Mucosa of rectum (tissue), 2 donors: ENCODE data around the gene AFF3.

Experiments used
- H3K27ac ChIP-seq, 2 donors: one replicate each; pipeline ENCODE4 v1.7.0; 2013; ENCODE audit warnings: inconsistent platforms in 2 of 2, low read depth in 2 of 2, low read length in 2 of 2
- H3K27me3 ChIP-seq, 2 donors: one replicate each; pipeline ENCODE4 v1.7.0; 2013; ENCODE audit warnings: low read length in 2 of 2; ENCODE audit not compliant: control insufficient read depth in 2 of 2, insufficient read depth in 2 of 2
- H3K36me3 ChIP-seq, 2 donors: one replicate each; pipeline ENCODE4 v1.7.0; 2013; ENCODE audit warnings: low read length in 2 of 2; ENCODE audit not compliant: control insufficient read depth in 2 of 2, insufficient read depth in 2 of 2
- H3K4me1 ChIP-seq, 2 donors: one replicate each; pipeline ENCODE4 v1.7.0; 2013; ENCODE audit warnings: low read length in 2 of 2, mild to moderate bottlenecking in 1 of 2; ENCODE audit not compliant: control insufficient read depth in 2 of 2, insufficient read depth in 2 of 2
- H3K4me3 ChIP-seq, 2 donors: one replicate each; pipeline ENCODE4 v1.7.0; 2013; ENCODE audit warnings: low read length in 2 of 2
- H3K9ac ChIP-seq, 2 donors: one replicate each; pipeline ENCODE4 v1.7.0; 2013; ENCODE audit warnings: low read length in 2 of 2, low read depth in 1 of 2, mild to moderate bottlenecking in 1 of 2
- H3K9me3 ChIP-seq, 2 donors: one replicate each; pipeline ENCODE4 v1.7.0; 2013; ENCODE audit warnings: low read length in 2 of 2; ENCODE audit not compliant: control insufficient read depth in 2 of 2
- donor health status: healthy.
- donor health status: Normal muscosa, but diverticular disease.

AFF3 gene

GRCh38 chr2:100135415-100135814 is 7.0 kb downstream of the AFF3 start:
- Histone ChIP-seq H3K9ac (no peak overlapping the region), H3K27me3 (no peaks in the 10 kb centered on the region), H3K4me1 (no peaks in the 10 kb centered on the region), H3K4me3 (no peak overlapping the region), H3K9me3 (no peaks in the 10 kb centered on the region), H3K27ac (no peak overlapping the region), H3K36me3 (no peaks in the 10 kb centered on the region)

- no peaks in the 10 kb centered on the region for H3K36me3 ChIP-seq
These were observed 11.6 kb downstream of the AFF3 start for GRCh38 chr2:100130595-100131391.

GRCh38 chr2:100126897-100127401 is 15.4 kb downstream of the AFF3 start:
- Histone ChIP-seq H3K27me3 (no peaks in the 10 kb centered on the region), H3K4me1 (no peaks in the 10 kb centered on the region), H3K36me3 (no peaks in the 10 kb centered on the region), H3K4me3 (no peak overlapping the region), H3K27ac (no peak overlapping the region), H3K9me3 (no peaks in the 10 kb centered on the region), H3K9ac (no peak overlapping the region)

More at GRCh38 chr2:100130595-100131391, 11.6 kb downstream of the AFF3 start:
- Histone ChIP-seq H3K4me3 (no peak overlapping the region), H3K27me3 (no peaks in the 10 kb centered on the region), H3K9ac (no peak overlapping the region), H3K4me1 (no peaks in the 10 kb centered on the region), H3K27ac (no peak overlapping the region), H3K9me3 (no peaks in the 10 kb centered on the region)

- Histone ChIP-seq H3K27ac (no peak overlapping the region), H3K4me3 (no peak overlapping the region), H3K4me1 (no peaks in the 10 kb centered on the region), H3K27me3 (no peaks in the 10 kb centered on the region), H3K9me3 (no peaks in the 10 kb centered on the region), H3K36me3 (no peaks in the 10 kb centered on the region), H3K9ac (no peak overlapping the region)
These were observed 16.2 kb downstream of the AFF3 start for GRCh38 chr2:100126201-100126600.

GRCh38 chr2:100125626-100126025 is 16.8 kb downstream of the AFF3 start:
- Histone ChIP-seq H3K27ac (no peak overlapping the region), H3K36me3 (no peaks in the 10 kb centered on the region), H3K9ac (no peak overlapping the region), H3K27me3 (no peaks in the 10 kb centered on the region), H3K9me3 (no peaks in the 10 kb centered on the region), H3K4me3 (no peak overlapping the region), H3K4me1 (no peaks in the 10 kb centered on the region)

- Histone ChIP-seq H3K27ac (no peak overlapping the region), H3K27me3 (no peaks in the 10 kb centered on the region), H3K9me3 (no peaks in the 10 kb centered on the region), H3K4me1 (no peaks in the 10 kb centered on the region), H3K36me3 (no peaks in the 10 kb centered on the region), H3K4me3 (no peak overlapping the region), H3K9ac (no peak overlapping the region)
These were observed 17.6 kb downstream of the AFF3 start for GRCh38 chr2:100124761-100125160.

GRCh38 chr2:100121124-100121718 is 21.2 kb downstream of the AFF3 start:
- no peak overlapping the region for H3K27ac ChIP-seq
- H3K4me1 ChIP-seq: no peaks in the 10 kb centered on the region
- H3K4me3 ChIP-seq: no peak overlapping the region
- H3K9ac ChIP-seq: no peak overlapping the region
- no peaks in the 10 kb centered on the region for H3K36me3 ChIP-seq
- H3K9me3 ChIP-seq: no peaks in the 10 kb centered on the region
- no peaks in the 10 kb centered on the region for H3K27me3 ChIP-seq

GRCh38 chr2:100119235-100119634 is 23.2 kb downstream of the AFF3 start:
- no peaks in the 10 kb centered on the region for H3K27me3 ChIP-seq
- H3K36me3 ChIP-seq: no peaks in the 10 kb centered on the region
- no peak overlapping the region for H3K4me3 ChIP-seq
- H3K4me1 ChIP-seq: no peaks in the 10 kb centered on the region
- no peak overlapping the region for H3K27ac ChIP-seq
- H3K9ac ChIP-seq: no peak overlapping the region
- H3K9me3 ChIP-seq: no peaks in the 10 kb centered on the region

GRCh38 chr2:100113990-100114433 is 28.4 kb downstream of the AFF3 start:
- H3K27ac ChIP-seq: peak overlapping the region in 1 of 2 donors; percentile 6
- H3K36me3 ChIP-seq: no peaks in the 10 kb centered on the region
- H3K27me3 ChIP-seq: peaks cover 0 to 7% of the 10 kb centered on the region in 2 donors
- no peaks in the 10 kb centered on the region for H3K4me1 ChIP-seq
- H3K4me3 ChIP-seq: no peak overlapping the region
- no peak overlapping the region for H3K9ac ChIP-seq
- no peaks in the 10 kb centered on the region for H3K9me3 ChIP-seq

GRCh38 chr2:100110614-100111000 is 31.8 kb downstream of the AFF3 start:
- Histone ChIP-seq H3K27me3 (peaks cover 12 to 17% of the 10 kb centered on the region in 2 donors), H3K9ac (no peak overlapping the region), H3K9me3 (no peaks in the 10 kb centered on the region), H3K36me3 (no peaks in the 10 kb centered on the region), H3K27ac (no peak overlapping the region), H3K4me3 (no peak overlapping the region), H3K4me1 (no peaks in the 10 kb centered on the region)
